GM12878 (cell line): ENCODE results near the gene DYNC2H1. TPM values are rescaled to one million over a fixed set of nuclear protein-coding genes. Genes with fewer than 3 reads are reported as not detected.
"Not testable (repeated sequence)": the region's sequence is repeated elsewhere in the genome, so short reads cannot be mapped to it uniquely, and the experiment has no call there.

Source experiments
- ATAC-seq: fragments of 200-7000 bp; cut with Tn5 transposase; 3 replicates; pipeline ENCODE4 v1.9.1; 2020; ENCODE audit warnings: mild to moderate bottlenecking, moderate library complexity
- BruUV-seq: library from RNA; stranded (reverse); fragments of 400-500 nt; replicated peaks from 2 replicates; lab custom pipeline; 2021; lab: Mats Ljungman, UMichigan
- CTCF ChIA-PET: fragments of 300-600 bp; sonication (Branson Sonifier 250); formaldehyde crosslinking; extraction: SDS; loops from one replicate; lab custom pipeline; 2021; ENCODE audit warnings: inconsistent platforms; lab: Yijun Ruan, JAX
- POLR2A ChIA-PET: fragments of 350-600 bp; formaldehyde crosslinking; extraction: SDS; loops from one replicate; lab custom pipeline; 2021; ENCODE audit warnings: inconsistent platforms; lab: Charles Lee
- RAD21 ChIA-PET: fragments of 300-600 bp; sonication (Branson Sonifier 250); formaldehyde crosslinking; loops from one replicate; lab custom pipeline; 2023; ENCODE audit warnings: antibody characterized with exemption; ENCODE audit not compliant: unreplicated experiment; lab: Charles Lee
- SMC1A ChIA-PET: fragments of 300-600 bp; sonication (Branson Sonifier 250); formaldehyde crosslinking; loops from one replicate; lab custom pipeline; 2023; ENCODE audit not compliant: unreplicated experiment, uncharacterized antibody; lab: Charles Lee
- DNase-seq: peaks from one replicate; pipeline ENCODE4 v3.0.0-alpha.2; 2011; ENCODE audit warnings: low read depth, low spot score
- FAIRE-seq: peaks from 3 replicates; lab custom pipeline; 2011; peaks lifted over from hg19 to GRCh38; lab: Jason Lieb, UNC
- H2AFZ ChIP-seq: 2 replicates; pipeline ENCODE4 v1.6.0; 2011; ENCODE audit warnings: low read depth, low read length, control low read depth; ENCODE audit not compliant: control insufficient read depth
- H3K27ac ChIP-seq: 2 replicates; pipeline ENCODE4 v1.5.1; 2011; ENCODE audit warnings: control low read depth; ENCODE audit not compliant: control insufficient read depth, insufficient read depth
- H3K27me3 ChIP-seq, 2 experiments: replicated peaks in 1 of 2; 2 replicates each; pipeline versions ENCODE4 v1.6.0 to v1.6.1; 2011; ENCODE audit warnings: low read length in 1 of 2; ENCODE audit not compliant: control insufficient read depth in 2 of 2, insufficient read depth in 2 of 2
- H3K36me3 ChIP-seq, 2 experiments: 2 replicates each; pipeline ENCODE4 v1.5.1; 2011; ENCODE audit warnings: low read length in 1 of 2; ENCODE audit not compliant: control insufficient read depth in 2 of 2, insufficient read depth in 2 of 2
- H3K4me1 ChIP-seq: 2 replicates; pipeline ENCODE4 v1.6.1; 2011; ENCODE audit warnings: mild to moderate bottlenecking, low read length, moderate library complexity, mixed read lengths; ENCODE audit not compliant: control insufficient read depth, insufficient read depth
- H3K4me2 ChIP-seq: 2 replicates; pipeline ENCODE4 v1.6.0; 2011; ENCODE audit warnings: control low read depth; ENCODE audit not compliant: control insufficient read depth, insufficient read depth
- H3K4me3 ChIP-seq: fragments of 200-600 bp; sonication (generic); 2 replicates; pipeline ENCODE4 v1.5.1; 2016
- H3K79me2 ChIP-seq: 2 replicates; pipeline ENCODE4 v1.6.0; 2011; ENCODE audit warnings: low read length; ENCODE audit not compliant: control insufficient read depth, insufficient read depth
- H3K9ac ChIP-seq: 2 replicates; pipeline ENCODE4 v1.8.0; 2011; ENCODE audit warnings: low read length, control low read depth, mixed read lengths; ENCODE audit not compliant: control insufficient read depth, insufficient read depth
- H3K9me3 ChIP-seq: replicated peaks from 3 replicates; pipeline ENCODE4 v1.5.1; 2011; ENCODE audit warnings: mild to moderate bottlenecking, low read length; ENCODE audit not compliant: control insufficient read depth, insufficient read depth
- H4K20me1 ChIP-seq: 2 replicates; pipeline ENCODE4 v1.6.0; 2011; ENCODE audit not compliant: control insufficient read depth, insufficient read depth
- ZNF384 ChIP-seq: IDR thresholded peaks from 2 replicates; pipeline ENCODE4 v1.6.1; 2012; ENCODE audit warnings: low read depth, mild to moderate bottlenecking, low read length, improper control_type of control experiment, borderline replicate concordance
- WGBS: methylation state at CpG from one replicate; pipeline ENCODE4 v1.1.6; 2016; ENCODE audit warnings: low lambda C conversion rate; ENCODE audit not compliant: insufficient replicate concordance, insufficient coverage; ENCODE audit errors: missing lambda C conversion rate; 5-methylcytosine and 5-hydroxymethylcytosine counted together
- in situ Hi-C: fragments of 300-500 bp; cut with MboI; formaldehyde crosslinking; loops from 9 replicates; pipeline ENCODE4 v1.14.3; 2018; ENCODE audit warnings: mixed read lengths
- intact Hi-C: fragments of 100-400 bp; cut with micrococcal nuclease; formaldehyde crosslinking; loops from one replicate; pipeline ENCODE4 v1.14.2; 2022; ENCODE audit not compliant: unreplicated experiment
- polyA plus RNA-seq, 11 experiments: library from polyadenylated mRNA; depleted of rRNA in 4 of 11; unstranded in 6 of 11; stranded (reverse) in 5 of 11; fragments of >200 nt; fragmentation: Nextera tagmentation in 4 of 11; fragmentation: Illumina TruSeq in 1 of 11; extraction: Ambion mirVana in 4 of 11; extraction: Trizol in 1 of 11; gene quantifications; 1 replicate in 1 of 11; 2 replicates in 10 of 11; pipeline versions ENCODE4 v1.2.1 to v1.2.3, GENCODE V29; 2011 to 2016; ENCODE audit warnings: inconsistent platforms in 2 of 11, missing spikeins in 2 of 11, low read depth in 1 of 11
- total RNA-seq, 4 experiments: library from RNA; depleted of rRNA in 3 of 4; stranded (reverse); fragments of >200 nt in 3 of 4; fragmentation: Illumina TruSeq in 1 of 4; extraction: Trizol in 1 of 4; gene quantifications; 2 replicates each; pipeline versions ENCODE4 v1.2.1 to v1.2.3, GENCODE V29; 2013 to 2021
- TF ChIP-seq, protein P1 (sequence below): fragments of 450-650 bp; formaldehyde crosslinking; IDR thresholded peaks from 2 replicates; pipeline ENCODE4 v1.4.0; 2022; ENCODE audit warnings: mild to moderate bottlenecking, moderate library complexity

The DYNC2H1 gene
- total and polyA plus RNA-seq, 10 of the 15 experiments (the other 5 are each of a cell fraction or from before 2014, with no cell fraction given), result 0.12 to 3.9 (median 0.23) TPM; not detected in 2

DNA sequence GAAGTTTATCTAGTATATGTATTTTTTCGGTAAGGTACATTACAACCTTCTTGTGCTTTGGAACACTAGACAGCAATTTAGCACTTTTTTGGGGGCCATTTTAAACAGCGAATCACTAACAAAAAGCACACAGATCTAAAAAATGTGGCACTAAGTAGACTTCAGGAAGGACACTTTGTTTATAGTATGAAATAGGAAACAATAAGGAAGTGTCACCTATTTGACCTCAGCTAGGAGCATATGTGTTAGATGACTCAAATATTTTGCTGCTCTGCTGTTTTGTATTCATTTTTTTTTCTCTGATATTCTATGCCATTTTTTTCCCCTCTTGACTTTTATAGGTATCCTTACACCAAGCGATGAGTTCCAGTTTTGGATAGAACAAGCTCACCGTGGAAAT is 5.6 kb downstream of the DYNC2H1 start (continued):
- TF ChIP-seq, protein P1, sequence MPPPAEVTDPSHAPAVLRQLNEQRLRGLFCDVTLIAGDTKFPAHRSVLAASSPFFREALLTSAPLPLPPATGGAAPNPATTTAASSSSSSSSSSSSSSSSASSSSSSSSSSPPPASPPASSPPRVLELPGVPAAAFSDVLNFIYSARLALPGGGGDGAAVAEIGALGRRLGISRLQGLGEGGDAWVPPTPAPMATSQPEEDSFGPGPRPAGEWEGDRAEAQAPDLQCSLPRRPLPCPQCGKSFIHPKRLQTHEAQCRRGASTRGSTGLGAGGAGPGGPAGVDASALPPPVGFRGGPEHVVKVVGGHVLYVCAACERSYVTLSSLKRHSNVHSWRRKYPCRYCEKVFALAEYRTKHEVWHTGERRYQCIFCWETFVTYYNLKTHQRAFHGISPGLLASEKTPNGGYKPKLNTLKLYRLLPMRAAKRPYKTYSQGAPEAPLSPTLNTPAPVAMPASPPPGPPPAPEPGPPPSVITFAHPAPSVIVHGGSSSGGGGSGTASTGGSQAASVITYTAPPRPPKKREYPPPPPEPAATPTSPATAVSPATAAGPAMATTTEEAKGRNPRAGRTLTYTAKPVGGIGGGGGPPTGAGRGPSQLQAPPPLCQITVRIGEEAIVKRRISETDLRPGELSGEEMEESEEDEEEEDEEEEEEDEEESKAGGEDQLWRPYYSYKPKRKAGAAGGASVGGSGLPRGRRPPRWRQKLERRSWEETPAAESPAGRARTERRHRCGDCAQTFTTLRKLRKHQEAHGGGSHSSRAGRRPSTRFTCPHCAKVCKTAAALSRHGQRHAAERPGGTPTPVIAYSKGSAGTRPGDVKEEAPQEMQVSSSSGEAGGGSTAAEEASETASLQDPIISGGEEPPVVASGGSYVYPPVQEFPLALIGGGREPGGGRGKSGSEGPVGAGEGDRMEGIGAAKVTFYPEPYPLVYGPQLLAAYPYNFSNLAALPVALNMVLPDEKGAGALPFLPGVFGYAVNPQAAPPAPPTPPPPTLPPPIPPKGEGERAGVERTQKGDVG (CRISPR knock-in tag), result no peak

DNA sequence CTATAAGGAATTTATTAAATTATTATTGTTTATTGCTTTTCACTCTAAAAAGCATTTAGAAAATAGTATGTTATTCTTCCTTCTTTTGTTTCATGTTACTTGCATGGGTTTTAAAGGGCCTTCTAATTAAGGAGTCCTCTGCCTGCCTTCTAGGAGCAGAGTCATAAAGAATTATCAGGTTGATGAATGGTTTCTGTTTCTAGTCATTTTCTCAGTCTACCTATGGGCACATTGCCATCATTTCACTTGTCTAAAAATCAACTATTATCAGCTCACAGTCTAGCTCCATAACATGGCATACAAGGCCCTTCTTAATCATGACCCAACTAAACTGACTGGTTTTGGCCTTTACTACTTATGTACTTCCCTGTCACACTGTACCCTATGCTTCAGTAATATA is 16.2 kb downstream of the DYNC2H1 start:
- Histone ChIP-seq H3K4me1 (no peaks in the 10 kb centered on the region), H3K9me3 (no peaks in the 10 kb centered on the region), H3K4me3 (no peak overlapping the region), H3K36me3 (no peaks in the 10 kb centered on the region), H3K9ac (no peak overlapping the region), H3K4me2 (no peak overlapping the region), H3K79me2 (no peaks in the 10 kb centered on the region), H3K27me3 (no peaks in the 10 kb centered on the region), H2AFZ (no peak overlapping the region), H4K20me1 (no peaks in the 10 kb centered on the region), H3K27ac (no peak overlapping the region)
- DNase-seq (no peak), ATAC-seq (no peak), FAIRE-seq (no peak)
- in situ Hi-C loops (no loop called here), intact Hi-C loops (no loop called here)
- RAD21 ChIA-PET, result no interaction called here
- POLR2A ChIA-PET, result no interaction called here
- CTCF ChIA-PET, result no interaction called here
- SMC1A ChIA-PET, result no interaction called here
- no TSS peak for BruUV-seq
- TF ChIP-seq ZNF384, result no peak

DNA sequence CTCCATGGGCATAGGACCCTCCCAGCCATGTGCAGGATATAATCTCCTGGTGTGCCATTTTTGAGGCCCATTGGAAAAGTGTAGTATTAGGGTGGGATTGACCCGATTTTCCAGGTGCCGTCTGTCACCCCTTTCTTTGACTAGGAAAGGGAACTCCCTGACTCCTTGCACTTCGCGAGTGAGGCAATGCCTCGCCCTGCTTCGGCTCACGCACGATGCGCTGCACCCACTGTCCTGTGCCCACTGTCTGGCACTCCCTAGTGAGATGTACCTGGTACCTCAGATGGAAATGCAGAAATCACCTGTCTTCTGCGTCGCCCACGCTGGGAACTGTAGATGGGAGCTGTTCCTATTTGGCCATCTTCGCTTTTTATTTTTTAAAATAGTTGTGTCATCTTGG is 32.8 kb downstream of the DYNC2H1 start:
- H3K79me2 ChIP-seq, H3K4me2 ChIP-seq, POLR2A ChIA-PET, H4K20me1 ChIP-seq, ATAC-seq, CTCF ChIA-PET, H3K9ac ChIP-seq, intact Hi-C loops, BruUV-seq, FAIRE-seq, H3K4me1 ChIP-seq, H3K27me3 ChIP-seq, H3K4me3 ChIP-seq, in situ Hi-C loops, H3K36me3 ChIP-seq, SMC1A ChIA-PET, RAD21 ChIA-PET, DNase-seq, H2AFZ ChIP-seq, H3K27ac ChIP-seq, H3K9me3 ChIP-seq: not testable (repeated sequence)
- 65% methylated on average over 13 of the region's 13 CpGs for WGBS
